ENCODE data around the gene OXSR1.

GRCh38 chr3:38251197-38251596 is 85.9 kb downstream of the OXSR1 start:
- TF ChIP-seq CTCF (IDR thresholded peaks at IDR 0.05) (no peak), POLR2A (IDR thresholded peaks at IDR 0.05) (no peak)

Measured in uterus (tissue), 2 donors.